ENCODE results near the gene SERINC2. TPM values are rescaled to one million over a fixed set of nuclear protein-coding genes. Genes with fewer than 3 reads are reported as not detected.

The SERINC2 gene
- total RNA-seq, 1 experiment from 2014 or later = 50.1 TPM

DNA sequence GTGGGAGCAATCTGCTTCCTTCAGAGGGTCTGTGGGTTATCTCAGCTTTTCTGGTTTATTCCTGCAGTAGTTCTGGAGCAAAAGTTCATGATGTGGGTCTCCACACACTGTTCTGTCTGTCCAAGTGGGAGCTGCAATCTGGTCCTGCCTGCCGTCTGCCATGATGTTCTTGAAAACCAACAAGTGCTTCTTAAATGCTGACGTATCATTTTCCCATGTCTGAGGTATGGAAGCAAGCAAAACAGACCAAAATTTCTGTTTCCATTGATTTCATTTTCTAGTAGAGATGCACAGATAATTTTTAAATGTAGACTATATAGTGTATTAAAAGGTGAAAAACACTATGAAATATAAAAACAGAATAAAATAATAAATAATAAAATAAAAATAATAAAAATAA lies 65.2 kb downstream of the SERINC2 start:
- Histone ChIP-seq H3K4me1 (ENCODE audit: control insufficient read depth in 1 of 2, insufficient read depth in 2 of 2, low read length in 2 of 2) (no peaks in the 10 kb centered on the region), H2AFZ (ENCODE audit: low read depth, low read length, poor library complexity, severe bottlenecking) (no peak overlapping the region), H3K9ac (ENCODE audit: low read length) (no peak overlapping the region), H3K4me3 (replicated peaks in 1 of 2; ENCODE audit: low read depth in 1 of 2, low read length in 2 of 2) (no peak overlapping the region), H3K79me2 (ENCODE audit: insufficient read depth, low read length) (no peaks in the 10 kb centered on the region), H3K9me2 (ENCODE audit: insufficient read depth) (no peaks in the 10 kb centered on the region), H4K20me1 (ENCODE audit: insufficient read depth) (no peaks in the 10 kb centered on the region), H3K9me3 (ENCODE audit: control insufficient read depth in 1 of 2, insufficient read depth in 1 of 2, low read depth in 1 of 2, low read length in 2 of 2) (no peaks in the 10 kb centered on the region), H3K27ac (ENCODE audit: low read depth, low read length) (no peak overlapping the region), H3K27me3 (ENCODE audit: insufficient read depth, low read length) (no peaks in the 10 kb centered on the region), H3K4me2 (ENCODE audit: low read length) (no peak overlapping the region), H3K36me3 (ENCODE audit: control insufficient read depth in 1 of 2, insufficient read depth in 2 of 2, low read length in 2 of 2) (no peaks in the 10 kb centered on the region)
- DNase-seq (ENCODE audit: low read depth, low spot score) (no peak), ATAC-seq (no peak)
- CTCF ChIA-PET = no interaction called here
- POLR2A ChIA-PET = no interaction called here
- BruUV-seq (replicated peaks) = no TSS peak
- RAD21 ChIA-PET (ENCODE audit: low non-redundant PET in 1 of 2, low total read pairs in 2 of 2, uncharacterized antibody in 2 of 2, unreplicated experiment in 2 of 2) = no interaction called here
- TF ChIP-seq YY1 (IDR thresholded peaks at IDR 0.05; ENCODE audit: extremely low read depth, insufficient replicate concordance, low read depth, low read length) (no peak), CTCF (IDR thresholded peaks at IDR 0.05 in 2 of 3, conservative IDR thresholded peaks at IDR 0.05 in 1 of 3; ENCODE audit: borderline replicate concordance in 1 of 3, insufficient read depth in 1 of 3, low read depth in 2 of 3, low read length in 2 of 3) (no peak), FOSL1 (IDR thresholded peaks at IDR 0.05; ENCODE audit: low read depth) (no peak), JUND (IDR thresholded peaks at IDR 0.05) (no peak), SP1 (IDR thresholded peaks at IDR 0.05; ENCODE audit: low read depth) (no peak), CBX3 (IDR thresholded peaks at IDR 0.05; ENCODE audit: low read depth) (no peak), SRF (IDR thresholded peaks at IDR 0.05; ENCODE audit: low read depth) (no peak), ELF1 (IDR thresholded peaks at IDR 0.05; ENCODE audit: borderline replicate concordance, low read depth) (no peak), POLR2AphosphoS5 (IDR thresholded peaks at IDR 0.05; ENCODE audit: low read depth, low read length) (no peak), ZBTB33 (IDR thresholded peaks at IDR 0.05; ENCODE audit: extremely low read depth, insufficient replicate concordance, low read length) (no peak), RAD21 (IDR thresholded peaks at IDR 0.05; ENCODE audit: low read depth) (no peak), POLR2A (IDR thresholded peaks at IDR 0.05; ENCODE audit: borderline replicate concordance, extremely low read depth, insufficient read depth, insufficient read length) (no peak), REST (IDR thresholded peaks at IDR 0.05; ENCODE audit: low read depth) (no peak), EZH2 (IDR thresholded peaks at IDR 0.05) (no peak), EZH2phosphoT487 (IDR thresholded peaks at IDR 0.05; ENCODE audit: borderline replicate concordance) (no peak), ZNF274 (IDR thresholded peaks at IDR 0.05; ENCODE audit: low read depth, low read length) (no peak), SIN3A (IDR thresholded peaks at IDR 0.05; ENCODE audit: low read depth) (no peak), CEBPB (IDR thresholded peaks at IDR 0.05; ENCODE audit: low read depth) (no peak)
- TF ChIP-seq, protein P1, sequence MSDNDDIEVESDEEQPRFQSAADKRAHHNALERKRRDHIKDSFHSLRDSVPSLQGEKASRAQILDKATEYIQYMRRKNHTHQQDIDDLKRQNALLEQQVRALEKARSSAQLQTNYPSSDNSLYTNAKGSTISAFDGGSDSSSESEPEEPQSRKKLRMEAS (IDR thresholded peaks at IDR 0.05) = no peak
- TF ChIP-seq, protein P2, sequence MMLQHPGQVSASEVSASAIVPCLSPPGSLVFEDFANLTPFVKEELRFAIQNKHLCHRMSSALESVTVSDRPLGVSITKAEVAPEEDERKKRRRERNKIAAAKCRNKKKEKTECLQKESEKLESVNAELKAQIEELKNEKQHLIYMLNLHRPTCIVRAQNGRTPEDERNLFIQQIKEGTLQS (IDR thresholded peaks at IDR 0.05) = no peak
- intact Hi-C loops (cut with micrococcal nuclease) = no loop called here

All from HCT116 (cell line).